Thyroid gland (tissue), 4 donors: ENCODE data around the gene PIANP. TPM values are rescaled to one million over a fixed set of nuclear protein-coding genes. Genes with fewer than 3 reads are reported as not detected.

Source experiments
- small RNA-seq: library from RNA; depleted of rRNA; stranded (forward); fragments of <200 nt; gene quantifications from one replicate; pipeline ENCODE3, GENCODE V24; 2016
- total RNA-seq, 4 donors: library from RNA; depleted of rRNA; stranded (reverse); fragments of >200 nt; gene quantifications; one replicate each; pipeline ENCODE4 v1.2.3, GENCODE V29; 2016

The PIANP gene
- total RNA-seq, 4 donors from 2014 or later, result 0.11 to 0.39 TPM; not detected in 2

Small RNAs within 50 kb of the gene (small RNA-seq; reads per million reads assigned to genes)
- not detected for gene RNU6-781P

Other genes starting within 250 kb of the PIANP start
- 10 to 100 TPM; 29.3 to 70.1 (median 59.4) TPM for gene TAPBPL, start 248.8 kb downstream of the PIANP start, total RNA-seq
- 10 to 100 TPM in 3 of 4 donors, 1 to 10 TPM in 1; 7.5 to 25.9 (median 12.8) TPM for gene VAMP1, start 230.1 kb downstream of the PIANP start, total RNA-seq
- gene MRPL51, start 207.6 kb downstream of the PIANP start, total RNA-seq, result 10 to 100 TPM; 16.7 to 84.6 (median 46.9) TPM
- 10 to 100 TPM; 22.4 to 31.8 (median 28.6) TPM for gene NCAPD2, start 206.7 kb downstream of the PIANP start, total RNA-seq
- gene GAPDH, start 166.3 kb downstream of the PIANP start, total RNA-seq, result 1,000 to 10,000 TPM; 1,191 to 3,596 (median 1,852) TPM
- 10 to 100 TPM in 1 of 4 donors, 1 to 10 TPM in 3; 5.0 to 10.2 (median 7.5) TPM for gene IFFO1, start 144.8 kb downstream of the PIANP start, total RNA-seq
- gene NOP2, start 132.5 kb downstream of the PIANP start, total RNA-seq, result 10 to 100 TPM; 23.0 to 50.8 (median 35.6) TPM
- 100 to 1,000 TPM; 152 to 337 (median 263) TPM for gene CHD4, start 93.4 kb downstream of the PIANP start, total RNA-seq
- gene LPAR5, start 64.9 kb downstream of the PIANP start, total RNA-seq, result 1 to 10 TPM in 3 of 4 donors, under 1 TPM in 1; 0.78 to 8.1 (median 3.5) TPM
- gene ACRBP, start 53.4 kb downstream of the PIANP start, total RNA-seq, result 10 to 100 TPM in 2 of 4 donors, 1 to 10 TPM in 2; 8.9 to 11.4 (median 10.4) TPM
- 10 to 100 TPM; 52.7 to 85.1 (median 67.2) TPM for gene ING4, start 37.7 kb downstream of the PIANP start, total RNA-seq
- gene ZNF384, start 11.4 kb downstream of the PIANP start, total RNA-seq, result 10 to 100 TPM; 41.9 to 72.8 (median 53.1) TPM
- gene COPS7A, start 23.2 kb upstream of the PIANP start, total RNA-seq, result 10 to 100 TPM; 44.5 to 86.7 (median 63.1) TPM
- 100 to 1,000 TPM; 110 to 253 (median 196) TPM for gene MLF2, start 52.3 kb upstream of the PIANP start, total RNA-seq
- gene PTMS, start 65.5 kb upstream of the PIANP start, total RNA-seq, result 100 to 1,000 TPM in 2 of 4 donors, 10 to 100 TPM in 2; 60.0 to 186 (median 103) TPM
- gene LAG3, start 71.7 kb upstream of the PIANP start, total RNA-seq, result under 1 TPM in 1 of 4 donors, not detected in 3; 0.13 TPM
- gene CD4, start 88.7 kb upstream of the PIANP start, total RNA-seq, result 1 to 10 TPM; 3.5 to 8.1 (median 3.9) TPM
- 1 to 10 TPM in 1 of 4 donors, under 1 TPM in 3; 0.34 to 1.1 (median 0.56) TPM for gene GPR162, start 121.0 kb upstream of the PIANP start, total RNA-seq
- gene P3H3, start 127.6 kb upstream of the PIANP start, total RNA-seq, result 10 to 100 TPM; 13.6 to 27.9 (median 20.3) TPM
- gene GNB3, start 140.1 kb upstream of the PIANP start, total RNA-seq, result 1 to 10 TPM in 3 of 4 donors, under 1 TPM in 1; 0.39 to 3.0 (median 2.1) TPM
- 1 to 10 TPM in 2 of 4 donors, under 1 TPM in 2; 0.73 to 1.3 (median 0.90) TPM for gene CDCA3, start 150.5 kb upstream of the PIANP start, total RNA-seq
- gene USP5, start 151.3 kb upstream of the PIANP start, total RNA-seq, result 10 to 100 TPM; 34.7 to 68.6 (median 58.9) TPM
- 100 to 1,000 TPM; 363 to 700 (median 468) TPM for gene TPI1, start 166.7 kb upstream of the PIANP start, total RNA-seq
- 10 to 100 TPM; 16.3 to 35.0 (median 25.6) TPM for gene SPSB2, start 172.5 kb upstream of the PIANP start, total RNA-seq
- gene LRRC23, start 204.0 kb upstream of the PIANP start, total RNA-seq, result 10 to 100 TPM in 3 of 4 donors, 1 to 10 TPM in 1; 8.7 to 16.4 (median 13.0) TPM
- 10 to 100 TPM; 13.0 to 25.3 (median 19.8) TPM for gene ENO2, start 213.8 kb upstream of the PIANP start, total RNA-seq
- 100 to 1,000 TPM in 1 of 4 donors, 10 to 100 TPM in 3; 53.3 to 100 (median 84.9) TPM for gene ATN1, start 227.1 kb upstream of the PIANP start, total RNA-seq
- gene RNU7-1, start 243.0 kb upstream of the PIANP start, total RNA-seq, result not detected
- gene C12orf57, start 243.2 kb upstream of the PIANP start, total RNA-seq, result 100 to 1,000 TPM; 344 to 666 (median 383) TPM